A549 treated with CpdA at 1 μM for 4 hours (cell line): ENCODE measurements around the gene SMIM34. TPM values are rescaled to one million over a fixed set of nuclear protein-coding genes. Genes with fewer than 3 reads are reported as not detected.

Experiments
- total RNA-seq: library from RNA; stranded (reverse); fragments of 200-300 nt; extraction: Qiagen RNA extraction; gene quantifications from 5 replicates; pipeline ENCODE4 v1.2.3, GENCODE V29; 2022; ENCODE audit warnings: low read depth

The SMIM34 gene, protein sequence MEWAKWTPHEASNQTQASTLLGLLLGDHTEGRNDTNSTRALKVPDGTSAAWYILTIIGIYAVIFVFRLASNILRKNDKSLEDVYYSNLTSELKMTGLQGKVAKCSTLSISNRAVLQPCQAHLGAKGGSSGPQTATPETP
- not detected in 5 replicates for total RNA-seq

DNA sequence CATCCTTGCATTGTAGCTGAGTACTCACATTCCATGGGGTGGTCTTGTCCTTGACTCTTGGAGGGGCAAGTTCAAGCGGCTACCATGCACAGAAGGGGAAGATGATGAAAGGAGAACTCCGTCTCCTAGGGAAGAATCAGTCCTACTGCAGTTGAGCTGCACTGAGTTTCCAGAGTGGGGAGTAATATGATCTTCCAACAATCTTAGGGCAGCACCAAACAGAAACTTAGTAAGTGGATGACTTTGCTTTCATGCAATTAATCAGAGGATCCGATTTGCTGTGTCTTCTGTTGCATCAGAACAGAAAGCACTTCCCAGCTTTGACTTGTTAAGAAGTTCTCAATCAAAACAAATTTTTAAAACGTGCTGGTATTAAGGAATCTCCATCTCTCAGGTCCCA, at the start of gene SMIM34:
TSS of gene SMIM34 (minus strand) at position 147 of the 400 bp plus-strand sequence. CDS start at position 35, 112 bp downstream.

DNA sequence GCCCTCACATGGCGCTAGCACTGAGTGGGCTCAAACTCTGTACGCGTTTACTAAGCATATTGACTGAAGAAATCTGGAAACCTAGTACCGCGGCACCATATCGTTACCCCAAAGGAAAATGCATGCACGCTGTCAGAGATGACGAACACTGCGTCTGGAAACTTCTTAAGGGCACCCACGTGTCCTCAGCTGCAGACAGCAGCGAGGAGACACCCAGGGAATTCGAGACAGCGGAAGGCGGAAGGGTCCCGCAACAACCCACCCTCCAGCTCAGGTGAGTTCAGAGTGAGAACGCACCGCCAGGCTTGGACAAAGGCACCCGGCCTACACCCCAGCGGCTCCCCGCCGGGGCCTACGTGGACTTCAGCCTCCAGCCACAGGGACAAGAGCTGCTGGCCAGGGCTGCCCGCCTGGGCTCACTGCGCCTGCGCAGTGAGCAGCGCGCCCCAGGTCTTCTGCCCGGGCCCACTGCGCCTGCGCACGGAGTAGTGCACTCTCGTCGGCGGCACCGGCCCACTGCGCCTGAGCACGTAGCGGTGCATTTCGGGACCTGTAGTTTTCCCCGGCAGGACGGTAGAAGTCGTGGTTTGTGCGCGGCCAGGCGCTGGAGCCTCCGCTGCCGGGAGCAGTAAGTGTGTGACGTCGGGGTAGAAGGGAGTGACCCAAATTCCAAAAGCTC, 48.7 kb downstream of the SMIM34 start, which contains the start of gene SMIM11:
TSS of gene SMIM11 (plus strand) at position 568 of the 679 bp plus-strand sequence. CDS start 3,998 bp downstream, outside the sequence.

Other genes starting within 250 kb of the SMIM34 start
- not detected in 5 replicates for gene KCNE2, start 59.9 kb downstream of the SMIM34 start, total RNA-seq
- gene SMIM11, start 48.4 kb downstream of the SMIM34 start, total RNA-seq: 2.7 to 25.8 TPM (median 12.4 TPM) in 5 replicates
- not detected in 5 replicates for gene KCNE1, start 88.3 kb upstream of the SMIM34 start, total RNA-seq
- 8.2 to 11.3 TPM (median 10.0 TPM) in 5 replicates for gene RCAN1, start 191.2 kb upstream of the SMIM34 start, total RNA-seq
- gene CLIC6, start 245.0 kb upstream of the SMIM34 start, total RNA-seq: 0.04 to 0.16 TPM (median 0.05 TPM) in 4 of 5 replicates, not detected in the other